H9 (cell line): Measurements from ENCODE around the gene CSMD2. TPM values are rescaled to one million over a fixed set of nuclear protein-coding genes. Genes with fewer than 3 reads are reported as not detected.

Experiments used
- DNase-seq: peaks from one replicate; pipeline ENCODE4 v3.0.0-alpha.2; 2017
- H2AFZ ChIP-seq: one replicate; pipeline ENCODE4 v1.6.1; 2013; ENCODE audit warnings: mild to moderate bottlenecking, low read length, control low read depth, moderate library complexity
- H2AK5ac ChIP-seq: 2 replicates; pipeline ENCODE4 v1.6.1; 2013; ENCODE audit warnings: low read length, control low read depth, mixed read lengths; ENCODE audit not compliant: insufficient read length
- H2BK120ac ChIP-seq: one replicate; pipeline ENCODE4 v1.6.1; 2013; ENCODE audit warnings: low read depth, mild to moderate bottlenecking, low read length, control low read depth, inconsistent platforms; ENCODE audit not compliant: poor library complexity, severe bottlenecking
- H2BK12ac ChIP-seq: 2 replicates; pipeline ENCODE4 v1.6.1; 2013; ENCODE audit warnings: low read length, control low read depth, mixed read lengths, low read depth; ENCODE audit not compliant: insufficient read length
- H2BK15ac ChIP-seq: 2 replicates; pipeline ENCODE4 v1.6.1; 2013; ENCODE audit warnings: low read depth, low read length, control low read depth
- H2BK20ac ChIP-seq: one replicate; pipeline ENCODE4 v1.6.1; 2013; ENCODE audit warnings: low read depth, mild to moderate bottlenecking, low read length, control low read depth, inconsistent platforms; ENCODE audit not compliant: poor library complexity, severe bottlenecking
- H2BK5ac ChIP-seq: 2 replicates; pipeline ENCODE4 v1.6.1; 2013; ENCODE audit warnings: low read length, control low read depth, mixed read lengths; ENCODE audit not compliant: insufficient read length
- H3K14ac ChIP-seq: 2 replicates; pipeline ENCODE4 v1.6.1; 2013; ENCODE audit warnings: low read length, control low read depth; ENCODE audit not compliant: insufficient read depth
- H3K18ac ChIP-seq: 2 replicates; pipeline ENCODE4 v1.6.1; 2013; ENCODE audit warnings: low read depth, mild to moderate bottlenecking, mixed read lengths, low read length, control low read depth; ENCODE audit not compliant: insufficient read length
- H3K23ac ChIP-seq: 2 replicates; pipeline ENCODE4 v1.6.1; 2013; ENCODE audit warnings: low read length, control low read depth, mixed read lengths, low read depth; ENCODE audit not compliant: insufficient read length
- H3K23me2 ChIP-seq: 2 replicates; pipeline ENCODE4 v1.6.1; 2013; ENCODE audit warnings: low read depth, mild to moderate bottlenecking, mixed read lengths, low read length, control low read depth; ENCODE audit not compliant: insufficient read length, poor library complexity, severe bottlenecking
- H3K27ac ChIP-seq: 2 replicates; pipeline ENCODE4 v1.5.1; 2013; ENCODE audit warnings: low read length, control low read depth, mixed read lengths, low read depth; ENCODE audit not compliant: insufficient read length
- H3K27me3 ChIP-seq: 2 replicates; pipeline ENCODE4 v1.6.1; 2013; ENCODE audit warnings: low read length, control low read depth, inconsistent platforms; ENCODE audit not compliant: insufficient read depth
- H3K4ac ChIP-seq: 2 replicates; pipeline ENCODE4 v1.6.1; 2013; ENCODE audit warnings: low read depth, mild to moderate bottlenecking, control low read depth, inconsistent platforms, low read length, moderate library complexity
- H3K4me1 ChIP-seq: 2 replicates; pipeline ENCODE4 v1.6.1; 2013; ENCODE audit warnings: low read length, control low read depth, inconsistent platforms; ENCODE audit not compliant: insufficient read depth
- H3K4me2 ChIP-seq: 2 replicates; pipeline ENCODE4 v1.6.1; 2013; ENCODE audit warnings: low read length, control low read depth, mixed read lengths; ENCODE audit not compliant: insufficient read length, insufficient read depth
- H3K56ac ChIP-seq: 2 replicates; pipeline ENCODE4 v1.6.1; 2013; ENCODE audit warnings: low read depth, mild to moderate bottlenecking, mixed read lengths, low read length, control low read depth; ENCODE audit not compliant: insufficient read length
- H3K79me1 ChIP-seq: 2 replicates; pipeline ENCODE4 v1.6.1; 2013; ENCODE audit warnings: low read depth, mild to moderate bottlenecking, moderate library complexity, low read length, control low read depth, inconsistent platforms; ENCODE audit not compliant: insufficient read depth, poor library complexity, severe bottlenecking
- H3K79me2 ChIP-seq: 2 replicates; pipeline ENCODE4 v1.6.1; 2013; ENCODE audit warnings: low read length, control low read depth, inconsistent platforms; ENCODE audit not compliant: insufficient read depth
- H3K9ac ChIP-seq: 2 replicates; pipeline ENCODE4 v1.6.1; 2013; ENCODE audit warnings: low read length, control low read depth, mixed read lengths; ENCODE audit not compliant: insufficient read length; ENCODE audit errors: extremely low read depth
- H3K9me3 ChIP-seq: one replicate; pipeline ENCODE4 v1.6.1; 2013; ENCODE audit warnings: low read depth, low read length, inconsistent platforms; ENCODE audit not compliant: control insufficient read depth
- H3T11ph ChIP-seq: one replicate; pipeline ENCODE4 v1.6.1; 2013; ENCODE audit warnings: mild to moderate bottlenecking, low read length, control low read depth, inconsistent platforms
- H4K20me1 ChIP-seq: one replicate; pipeline ENCODE4 v1.6.1; 2013; ENCODE audit not compliant: control insufficient read depth, insufficient read length, insufficient read depth
- H4K5ac ChIP-seq: 2 replicates; pipeline ENCODE4 v1.6.1; 2013; ENCODE audit warnings: low read depth, mild to moderate bottlenecking, mixed read lengths, low read length, control low read depth; ENCODE audit not compliant: insufficient read length
- H4K8ac ChIP-seq: replicated peaks from 2 replicates; pipeline ENCODE4 v1.6.1; 2013; ENCODE audit warnings: low read length, control low read depth, mixed read lengths, low read depth; ENCODE audit not compliant: insufficient read length
- H4K91ac ChIP-seq: 2 replicates; pipeline ENCODE4 v1.6.1; 2013; ENCODE audit warnings: low read depth, mild to moderate bottlenecking, moderate library complexity, mixed read lengths, low read length, control low read depth; ENCODE audit not compliant: insufficient read length
- H3K27ac Mint-ChIP-seq, 3 experiments: 2 replicates in 2 of 3; 3 replicates in 1 of 3; pipeline ENCODE4 v1.8.0; 2020 to 2021; ENCODE audit warnings: mixed read lengths in 3 of 3, mild to moderate bottlenecking in 1 of 3, moderate library complexity in 1 of 3
- H3K27me3 Mint-ChIP-seq: 2 replicates; pipeline ENCODE4 v1.8.0; 2021; ENCODE audit warnings: low read depth, mild to moderate bottlenecking, moderate library complexity, mixed read lengths
- H3K36me3 Mint-ChIP-seq, 3 experiments: 2 replicates in 2 of 3; 3 replicates in 1 of 3; pipeline ENCODE4 v1.8.0; 2020 to 2021; ENCODE audit warnings: low read depth in 3 of 3, mixed read lengths in 3 of 3; ENCODE audit not compliant: insufficient read depth in 1 of 3
- H3K4me1 Mint-ChIP-seq, 2 experiments: 2 replicates each; pipeline ENCODE4 v1.8.0; 2020; ENCODE audit warnings: mixed read lengths in 2 of 2
- H3K4me3 Mint-ChIP-seq, 2 experiments: 2 replicates in 1 of 2; 3 replicates in 1 of 2; pipeline ENCODE4 v1.8.0; 2020 to 2021; ENCODE audit warnings: mild to moderate bottlenecking in 2 of 2, mixed read lengths in 2 of 2, moderate library complexity in 1 of 2
- H3K9me3 Mint-ChIP-seq, 2 experiments: 2 replicates in 1 of 2; 3 replicates in 1 of 2; pipeline ENCODE4 v1.8.0; 2020; ENCODE audit warnings: mild to moderate bottlenecking in 2 of 2, mixed read lengths in 2 of 2, moderate library complexity in 1 of 2
- WGBS: extraction: QIAGEN DNeasy Blood & Tissue Kit; methylation state at CpG from one replicate; pipeline ENCODE4 v1.1.7; 2013; ENCODE audit warnings: missing lambda C conversion rate, low lambda C conversion rate, mixed read lengths; ENCODE audit not compliant: insufficient read length; ENCODE audit errors: extremely low coverage; 5-methylcytosine and 5-hydroxymethylcytosine counted together
- total RNA-seq: library from RNA; stranded (reverse); gene quantifications from 2 replicates; pipeline ENCODE4 v1.2.1, GENCODE V29; 2021
- TF ChIP-seq, protein P1 (sequence below): fragments of 200-600 bp; sonication (generic); conservative IDR thresholded peaks from 3 replicates; pipeline ENCODE4 v1.8.0; 2021; ENCODE audit warnings: antibody characterized with exemption, mild to moderate bottlenecking

The CSMD2 gene
- total RNA-seq, 1 experiment from 2014 or later = 6.4 TPM

DNA sequence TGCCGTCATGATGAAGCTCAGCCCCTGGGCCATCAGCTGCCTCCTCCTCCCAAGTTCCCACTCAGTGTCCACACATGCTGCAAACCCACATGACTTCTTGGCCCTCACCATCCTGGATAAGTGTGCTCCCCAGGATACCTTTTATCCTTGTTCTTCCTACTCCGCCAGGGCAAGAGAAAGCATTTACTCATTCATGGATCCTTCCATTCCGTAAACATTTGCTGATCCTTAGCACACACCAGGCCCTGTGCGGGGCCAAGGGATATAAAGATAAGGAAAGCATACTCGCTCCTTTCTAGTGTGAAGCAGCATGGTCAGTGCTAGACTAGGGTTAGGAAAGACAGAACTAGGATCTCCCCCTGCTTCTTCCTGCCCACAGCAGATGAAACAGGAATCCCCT, 423.3 kb downstream of the CSMD2 start:
- no peaks in the 10 kb centered on the region for H3K9me3 ChIP-seq
- H3K4me1 ChIP-seq = no peaks in the 10 kb centered on the region
- H3K4me2 ChIP-seq = no peak overlapping the region
- no peak overlapping the region for H3K23ac ChIP-seq
- no peak overlapping the region for H4K8ac ChIP-seq
- no peak for DNase-seq
- H3K27ac Mint-ChIP-seq = no peak overlapping the region; a peak in 1 of 7 replicates
- H3K4ac ChIP-seq = no peak overlapping the region
- no peak overlapping the region for H2BK120ac ChIP-seq
- no CpG with 5 or more reads among the region's 5 CpGs for WGBS
- H3K36me3 Mint-ChIP-seq = peaks cover 12 to 20% (median 20%) of the 10 kb centered on the region in 3 experiments
- H3K23me2 ChIP-seq = no peaks in the 10 kb centered on the region
- H4K20me1 ChIP-seq = no peaks in the 10 kb centered on the region
- H3K27me3 ChIP-seq = no peaks in the 10 kb centered on the region
- no peak overlapping the region for H2AFZ ChIP-seq
- H2AK5ac ChIP-seq = no peak overlapping the region
- H3K27me3 Mint-ChIP-seq = no peaks in the 10 kb centered on the region
- no peaks in the 10 kb centered on the region for H3K79me1 ChIP-seq
- H4K5ac ChIP-seq = no peak overlapping the region
- no peak overlapping the region for H4K91ac ChIP-seq
- H2BK12ac ChIP-seq = no peak overlapping the region
- H3T11ph ChIP-seq = no peak overlapping the region
- H3K9ac ChIP-seq = no peak overlapping the region
- H3K56ac ChIP-seq = no peak overlapping the region
- no peak overlapping the region for H3K14ac ChIP-seq
- H3K18ac ChIP-seq = no peak overlapping the region
- no peak overlapping the region for H2BK20ac ChIP-seq
- H3K4me3 Mint-ChIP-seq = no peak overlapping the region
- TF ChIP-seq, protein P1, sequence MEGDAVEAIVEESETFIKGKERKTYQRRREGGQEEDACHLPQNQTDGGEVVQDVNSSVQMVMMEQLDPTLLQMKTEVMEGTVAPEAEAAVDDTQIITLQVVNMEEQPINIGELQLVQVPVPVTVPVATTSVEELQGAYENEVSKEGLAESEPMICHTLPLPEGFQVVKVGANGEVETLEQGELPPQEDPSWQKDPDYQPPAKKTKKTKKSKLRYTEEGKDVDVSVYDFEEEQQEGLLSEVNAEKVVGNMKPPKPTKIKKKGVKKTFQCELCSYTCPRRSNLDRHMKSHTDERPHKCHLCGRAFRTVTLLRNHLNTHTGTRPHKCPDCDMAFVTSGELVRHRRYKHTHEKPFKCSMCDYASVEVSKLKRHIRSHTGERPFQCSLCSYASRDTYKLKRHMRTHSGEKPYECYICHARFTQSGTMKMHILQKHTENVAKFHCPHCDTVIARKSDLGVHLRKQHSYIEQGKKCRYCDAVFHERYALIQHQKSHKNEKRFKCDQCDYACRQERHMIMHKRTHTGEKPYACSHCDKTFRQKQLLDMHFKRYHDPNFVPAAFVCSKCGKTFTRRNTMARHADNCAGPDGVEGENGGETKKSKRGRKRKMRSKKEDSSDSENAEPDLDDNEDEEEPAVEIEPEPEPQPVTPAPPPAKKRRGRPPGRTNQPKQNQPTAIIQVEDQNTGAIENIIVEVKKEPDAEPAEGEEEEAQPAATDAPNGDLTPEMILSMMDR = no peak
- no peak overlapping the region for H2BK15ac ChIP-seq
- no peak overlapping the region for H3K27ac ChIP-seq
- H3K4me1 Mint-ChIP-seq = peaks cover 11% of the 10 kb centered on the region in 2 experiments
- H2BK5ac ChIP-seq = no peak overlapping the region
- H3K79me2 ChIP-seq = no peaks in the 10 kb centered on the region
- H3K9me3 Mint-ChIP-seq = no peaks in the 10 kb centered on the region
